ENCODE data around the gene SESTD1. TPM values are rescaled to one million over a fixed set of nuclear protein-coding genes. Genes with fewer than 3 reads are reported as not detected.
"Not testable (repeated sequence)": the region's sequence is repeated elsewhere in the genome, so short reads cannot be mapped to it uniquely, and the experiment has no call there.

The SESTD1 gene
- total and polyA plus RNA-seq, 2 experiments from 2014 or later = 34.7 to 44.0 TPM

DNA sequence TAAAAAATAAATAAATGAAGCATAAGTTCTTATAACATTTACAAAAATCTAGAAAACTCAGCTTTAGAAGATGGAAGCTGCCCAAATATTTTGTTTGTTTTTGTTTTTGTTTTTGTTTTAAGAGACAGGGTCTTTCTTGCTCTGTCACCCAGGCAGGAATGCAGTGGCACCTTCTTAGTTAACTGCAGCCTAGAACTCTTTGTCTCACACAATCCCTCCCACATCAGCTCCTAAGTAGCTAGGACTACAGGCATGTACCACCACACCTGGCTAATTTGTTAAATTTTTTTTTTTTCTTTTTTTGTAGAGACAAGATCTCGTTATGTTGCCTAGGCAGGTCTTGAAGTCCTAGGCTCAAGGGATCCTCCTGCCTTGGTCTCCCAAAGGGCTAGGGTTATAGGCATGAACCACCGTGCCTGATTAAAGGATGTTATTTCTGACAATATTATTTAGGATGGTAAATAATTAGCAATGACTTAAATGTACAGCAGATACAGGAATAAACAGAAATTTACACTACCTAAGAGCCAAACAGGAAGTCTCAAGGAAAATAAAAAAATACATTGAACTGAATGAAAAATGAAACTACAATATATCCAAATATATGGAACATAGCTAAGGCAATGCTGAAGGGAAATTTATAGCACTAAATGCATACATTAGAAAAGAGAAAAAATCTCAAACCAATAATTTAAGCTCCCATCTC, 17.2 kb downstream of the SESTD1 start:
- WGBS (ENCODE audit: low lambda C conversion rate, missing lambda C conversion rate) = 95% methylated on average over 2 of the region's 2 CpGs
- Histone ChIP-seq H3K27me3 (no peaks in the 10 kb centered on the region), H3K4me1 (ENCODE audit: insufficient read depth) (no peaks in the 10 kb centered on the region), H3K36me3 (replicated peaks; ENCODE audit: insufficient read depth, low read depth) (no peaks in the 10 kb centered on the region), H3K4me2 (no peak overlapping the region), H3K79me2 (peaks cover 98% of the 10 kb centered on the region), H4K20me1 (ENCODE audit: insufficient read depth, poor library complexity, severe bottlenecking) (peaks cover 11% of the 10 kb centered on the region), H3K9me3 (ENCODE audit: low read depth) (no peaks in the 10 kb centered on the region), H3K4me3 (no peak overlapping the region), H3K27ac (no peak overlapping the region), H2AFZ (no peak overlapping the region), H3K9me2 (replicated peaks; ENCODE audit: insufficient read depth) (no peaks in the 10 kb centered on the region)
- TF ChIP-seq EZH2 (IDR thresholded peaks at IDR 0.05; ENCODE audit: borderline replicate concordance) (no peak), EZH2phosphoT487 (IDR thresholded peaks at IDR 0.05; ENCODE audit: low read depth, severe bottlenecking, unreplicated experiment) (no peak)
- TF ChIP-seq, protein P1, sequence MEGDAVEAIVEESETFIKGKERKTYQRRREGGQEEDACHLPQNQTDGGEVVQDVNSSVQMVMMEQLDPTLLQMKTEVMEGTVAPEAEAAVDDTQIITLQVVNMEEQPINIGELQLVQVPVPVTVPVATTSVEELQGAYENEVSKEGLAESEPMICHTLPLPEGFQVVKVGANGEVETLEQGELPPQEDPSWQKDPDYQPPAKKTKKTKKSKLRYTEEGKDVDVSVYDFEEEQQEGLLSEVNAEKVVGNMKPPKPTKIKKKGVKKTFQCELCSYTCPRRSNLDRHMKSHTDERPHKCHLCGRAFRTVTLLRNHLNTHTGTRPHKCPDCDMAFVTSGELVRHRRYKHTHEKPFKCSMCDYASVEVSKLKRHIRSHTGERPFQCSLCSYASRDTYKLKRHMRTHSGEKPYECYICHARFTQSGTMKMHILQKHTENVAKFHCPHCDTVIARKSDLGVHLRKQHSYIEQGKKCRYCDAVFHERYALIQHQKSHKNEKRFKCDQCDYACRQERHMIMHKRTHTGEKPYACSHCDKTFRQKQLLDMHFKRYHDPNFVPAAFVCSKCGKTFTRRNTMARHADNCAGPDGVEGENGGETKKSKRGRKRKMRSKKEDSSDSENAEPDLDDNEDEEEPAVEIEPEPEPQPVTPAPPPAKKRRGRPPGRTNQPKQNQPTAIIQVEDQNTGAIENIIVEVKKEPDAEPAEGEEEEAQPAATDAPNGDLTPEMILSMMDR (IDR thresholded peaks at IDR 0.05; ENCODE audit: poor library complexity) = no peak
- no peak for DNase-seq (ENCODE audit: low spot score)

DNA sequence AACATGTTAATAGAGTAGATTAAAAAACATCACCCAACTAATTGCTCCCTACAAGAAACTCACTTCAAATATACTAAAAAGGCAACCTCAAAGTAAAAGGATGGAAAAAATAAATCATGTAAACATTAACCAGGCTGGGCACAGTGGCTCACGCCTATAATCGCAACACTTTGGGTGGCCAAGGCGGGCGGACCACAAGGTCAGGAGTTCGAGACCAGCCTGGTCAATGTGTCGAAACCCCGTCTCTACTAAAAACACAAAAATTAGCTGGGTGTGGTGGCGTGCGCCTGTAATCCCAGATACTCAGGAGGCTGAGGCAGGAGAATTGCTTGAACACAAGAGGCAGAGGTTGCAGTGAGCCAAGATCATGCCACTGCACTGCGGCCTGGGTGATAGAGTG, 18.8 kb downstream of the SESTD1 start:
- H2AFZ ChIP-seq; H3K4me3 ChIP-seq; H3K9me2 ChIP-seq (replicated peaks; ENCODE audit: insufficient read depth); H3K36me3 ChIP-seq (replicated peaks; ENCODE audit: insufficient read depth, low read depth); H3K27me3 ChIP-seq; H3K4me2 ChIP-seq; H3K27ac ChIP-seq; H3K4me1 ChIP-seq (ENCODE audit: insufficient read depth); H3K9me3 ChIP-seq (ENCODE audit: low read depth); DNase-seq (ENCODE audit: low spot score): not testable (repeated sequence)
- peaks cover 12% of the 10 kb centered on the region for H4K20me1 ChIP-seq (ENCODE audit: insufficient read depth, poor library complexity, severe bottlenecking)
- peaks cover 100% of the 10 kb centered on the region for H3K79me2 ChIP-seq
- 94% methylated on average over 10 of the region's 10 CpGs for WGBS (ENCODE audit: low lambda C conversion rate, missing lambda C conversion rate)

DNA sequence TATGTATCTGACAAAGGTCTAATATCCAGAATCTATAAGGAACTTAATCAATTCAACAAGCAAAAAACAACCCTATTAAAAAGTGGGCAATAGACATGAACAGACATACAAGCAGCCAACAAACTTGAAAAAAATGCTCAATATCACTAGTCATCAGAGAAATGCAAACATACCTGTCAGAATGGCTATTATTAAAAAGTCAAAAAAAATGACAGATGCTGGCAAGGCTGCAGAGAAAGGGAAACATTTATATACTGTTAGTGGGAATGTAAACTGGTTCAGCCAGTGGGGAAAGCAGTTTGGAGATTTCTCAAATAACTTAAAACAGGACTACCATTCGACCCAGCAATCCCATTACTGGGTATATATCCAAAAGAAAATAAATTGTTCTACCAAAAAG, 21.6 kb downstream of the SESTD1 start:
- Histone ChIP-seq H2AFZ (no peak overlapping the region), H3K36me3 (replicated peaks; ENCODE audit: insufficient read depth, low read depth) (no peaks in the 10 kb centered on the region), H3K27me3 (no peaks in the 10 kb centered on the region), H3K9me2 (replicated peaks; ENCODE audit: insufficient read depth) (no peaks in the 10 kb centered on the region), H3K4me2 (no peak overlapping the region), H3K9me3 (ENCODE audit: low read depth) (no peaks in the 10 kb centered on the region), H3K27ac (no peak overlapping the region), H3K4me1 (ENCODE audit: insufficient read depth) (peaks cover 17% of the 10 kb centered on the region), H3K4me3 (no peak overlapping the region), H3K79me2 (peaks cover 97% of the 10 kb centered on the region), H4K20me1 (ENCODE audit: insufficient read depth, poor library complexity, severe bottlenecking) (peaks cover 15% of the 10 kb centered on the region)
- DNase-seq (ENCODE audit: low spot score) = no peak
- 93% methylated on average over 1 of the region's 1 CpG for WGBS (ENCODE audit: low lambda C conversion rate, missing lambda C conversion rate)
- no peak for TF ChIP-seq EZH2 (IDR thresholded peaks at IDR 0.05; ENCODE audit: borderline replicate concordance)
- TF ChIP-seq, protein P1 (IDR thresholded peaks at IDR 0.05; ENCODE audit: poor library complexity) = no peak
- no peak for TF ChIP-seq EZH2phosphoT487 (IDR thresholded peaks at IDR 0.05; ENCODE audit: low read depth, severe bottlenecking, unreplicated experiment)

DNA sequence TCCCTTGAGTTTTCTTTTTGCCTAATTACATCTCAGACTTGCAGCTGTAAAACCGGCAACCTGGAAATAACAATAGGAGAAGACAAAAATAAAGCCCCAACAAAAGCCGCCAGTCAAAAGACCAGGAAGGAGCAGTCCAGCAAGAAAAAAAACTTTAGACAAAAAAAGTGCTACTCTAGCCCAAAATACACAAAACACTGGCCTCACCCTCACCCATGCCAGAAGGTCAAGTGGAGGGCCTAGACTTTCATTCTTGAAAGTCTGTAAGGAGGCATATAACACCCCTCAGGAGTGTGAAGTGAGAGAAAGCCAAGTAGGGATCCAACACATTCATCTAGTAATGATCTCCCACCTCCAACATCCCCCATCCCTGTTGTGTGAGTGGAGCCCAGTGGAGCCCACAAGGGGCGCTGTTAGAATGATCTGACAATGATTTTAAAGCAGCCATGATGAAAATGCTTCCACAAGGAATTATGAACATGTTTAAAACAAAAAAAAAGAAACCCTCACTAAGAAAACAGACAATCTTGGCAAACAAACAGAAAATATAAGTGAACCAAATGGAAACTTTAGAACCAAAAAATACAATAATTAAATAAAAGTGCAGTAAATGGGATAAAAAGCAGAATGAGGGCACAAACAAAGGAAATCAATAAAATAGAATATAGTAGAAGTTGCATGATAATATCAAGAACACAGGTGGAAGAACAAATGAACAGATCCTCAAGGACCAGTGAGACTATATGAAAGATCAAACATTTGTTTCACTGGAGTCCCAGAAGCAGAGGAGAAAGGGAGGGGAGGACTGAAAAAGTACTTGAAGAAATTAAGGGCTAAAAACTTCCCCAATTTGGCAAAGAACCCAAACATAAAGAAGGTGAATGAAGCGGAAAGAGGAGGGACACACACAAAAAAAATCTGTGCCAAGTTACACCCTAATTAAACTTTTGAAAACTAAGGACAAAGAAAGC, 23.9 kb downstream of the SESTD1 start:
- TF ChIP-seq, protein P1 (IDR thresholded peaks at IDR 0.05; ENCODE audit: poor library complexity) = peak; percentile 18
- TF ChIP-seq EZH2phosphoT487 (IDR thresholded peaks at IDR 0.05; ENCODE audit: low read depth, severe bottlenecking, unreplicated experiment) (no peak), EZH2 (IDR thresholded peaks at IDR 0.05; ENCODE audit: borderline replicate concordance) (no peak)
- Histone ChIP-seq H3K27me3 (no peaks in the 10 kb centered on the region), H3K4me2 (no peak overlapping the region), H3K9me3 (ENCODE audit: low read depth) (no peaks in the 10 kb centered on the region), H3K9me2 (replicated peaks; ENCODE audit: insufficient read depth) (no peaks in the 10 kb centered on the region), H3K4me3 (no peak overlapping the region), H3K79me2 (peaks cover 93% of the 10 kb centered on the region), H3K4me1 (ENCODE audit: insufficient read depth) (peaks cover 23% of the 10 kb centered on the region), H4K20me1 (ENCODE audit: insufficient read depth, poor library complexity, severe bottlenecking) (peaks cover 6% of the 10 kb centered on the region), H3K36me3 (replicated peaks; ENCODE audit: insufficient read depth, low read depth) (no peaks in the 10 kb centered on the region), H3K27ac (peak overlapping the region; percentile 14), H2AFZ (no peak overlapping the region)
- WGBS (ENCODE audit: low lambda C conversion rate, missing lambda C conversion rate) = 81% methylated on average over 4 of the region's 4 CpGs
- no peak for DNase-seq (ENCODE audit: low spot score)
